HepG2 (cell line): Measurements from ENCODE around the gene WTAP. TPM values are rescaled to one million over a fixed set of nuclear protein-coding genes. Genes with fewer than 3 reads are reported as not detected.

Experiments
- ADNP ChIP-seq: sonication (generic); formaldehyde crosslinking; IDR thresholded peaks from 2 replicates; pipeline ENCODE4 v1.4.0; 2020; ENCODE audit warnings: missing genetic modification reagents
- ARID2 ChIP-seq: sonication (generic); formaldehyde crosslinking; IDR thresholded peaks from 2 replicates; pipeline ENCODE4 v1.8.1; 2022; ENCODE audit warnings: mild to moderate bottlenecking, missing genetic modification reagents, borderline replicate concordance
- BCL6 ChIP-seq: IDR thresholded peaks from 2 replicates; pipeline ENCODE4 v1.6.1; 2016; ENCODE audit warnings: missing genetic modification reagents, missing compliant biosample characterization
- KAT7 ChIP-seq: IDR thresholded peaks from 2 replicates; pipeline ENCODE4 v1.6.1; 2018; ENCODE audit warnings: borderline replicate concordance, missing compliant biosample characterization
- KLF15 ChIP-seq: sonication (generic); formaldehyde crosslinking; IDR thresholded peaks from 2 replicates; pipeline ENCODE4 v1.8.1; 2023; ENCODE audit warnings: borderline replicate concordance, mild to moderate bottlenecking, inconsistent platforms, missing genetic modification reagents, mixed read lengths
- MEIS1 ChIP-seq: sonication (generic); formaldehyde crosslinking; IDR thresholded peaks from 2 replicates; pipeline ENCODE4 v1.9.0; 2021; ENCODE audit warnings: mild to moderate bottlenecking, missing genetic modification reagents, moderate library complexity, borderline replicate concordance
- PCBP1 ChIP-seq: fragments of 200-400 bp; formaldehyde crosslinking; IDR thresholded peaks from 2 replicates; pipeline ENCODE4 v1.6.1; 2017; ENCODE audit warnings: mild to moderate bottlenecking, low read depth, low read length, borderline replicate concordance
- POLR2AphosphoS5 ChIP-seq: IDR thresholded peaks from 2 replicates; pipeline ENCODE4 v1.6.1; 2012; ENCODE audit warnings: low read depth, low read length
- POLR2G ChIP-seq: fragments of 200-400 bp; formaldehyde crosslinking; IDR thresholded peaks from 2 replicates; pipeline ENCODE4 v1.6.1; 2018; ENCODE audit warnings: mild to moderate bottlenecking, low read depth, low read length, moderate library complexity
- REPIN1 ChIP-seq: sonication (generic); formaldehyde crosslinking; IDR thresholded peaks from 2 replicates; pipeline ENCODE4 v1.8.0; 2022; ENCODE audit warnings: missing genetic modification reagents, low read depth, mild to moderate bottlenecking, borderline replicate concordance
- SKI ChIP-seq: fragments of 450-650 bp; IDR thresholded peaks from one replicate; pipeline ENCODE4 v1.6.1; 2018; ENCODE audit warnings: mild to moderate bottlenecking; ENCODE audit not compliant: partially characterized antibody
- TBL1XR1 ChIP-seq: fragments of 150-350 bp; IDR thresholded peaks from 2 replicates; pipeline ENCODE4 v1.6.1; 2014; ENCODE audit warnings: borderline replicate concordance, low read length; ENCODE audit not compliant: partially characterized antibody
- TP53 ChIP-seq: sonication (generic); formaldehyde crosslinking; conservative IDR thresholded peaks from 2 replicates; pipeline ENCODE4 v1.4.0; 2020; ENCODE audit warnings: missing genetic modification reagents
- ZNF224 ChIP-seq: sonication (generic); formaldehyde crosslinking; IDR thresholded peaks from 2 replicates; pipeline ENCODE4 v1.5.0; 2020; ENCODE audit warnings: mild to moderate bottlenecking, missing genetic modification reagents
- ZNF260 ChIP-seq: sonication (generic); formaldehyde crosslinking; IDR thresholded peaks from 2 replicates; pipeline ENCODE4 v1.4.0; 2020; ENCODE audit warnings: missing genetic modification reagents, low read depth, mild to moderate bottlenecking, borderline replicate concordance
- ZNF317 ChIP-seq: sonication (generic); formaldehyde crosslinking; IDR thresholded peaks from 2 replicates; pipeline ENCODE4 v1.5.0; 2020; ENCODE audit warnings: mild to moderate bottlenecking, missing genetic modification reagents
- ZNF614 ChIP-seq: IDR thresholded peaks from 2 replicates; pipeline ENCODE4 v1.6.1; 2018; ENCODE audit warnings: missing biosample characterization, missing genetic modification reagents, inconsistent platforms, borderline replicate concordance
- ZNF7 ChIP-seq: IDR thresholded peaks from 2 replicates; pipeline ENCODE4 v1.6.1; 2016; ENCODE audit warnings: missing biosample characterization, missing genetic modification reagents
- ZSCAN31 ChIP-seq: sonication (generic); formaldehyde crosslinking; IDR thresholded peaks from 2 replicates; pipeline ENCODE4 v1.5.0; 2020; ENCODE audit warnings: low read depth, mild to moderate bottlenecking, missing genetic modification reagents
- polyA plus RNA-seq, 8 experiments: library from polyadenylated mRNA; depleted of rRNA in 3 of 8; stranded (reverse) in 7 of 8; unstranded in 1 of 8; fragments of >200 nt; fragmentation: Illumina TruSeq in 4 of 8; extraction: Trizol in 4 of 8; gene quantifications; 2 replicates each; pipeline versions ENCODE4 v1.2.1 to v1.2.3, GENCODE V29; 2011 to 2016; ENCODE audit warnings: low read depth in 4 of 8, missing spikeins in 1 of 8, mixed read lengths in 1 of 8; ENCODE audit not compliant: insufficient read depth in 1 of 8
- total RNA-seq, 5 experiments: library from RNA; depleted of rRNA; stranded (reverse); fragments of >200 nt; fragmentation: Illumina TruSeq; extraction: Trizol; gene quantifications; 2 replicates each; pipeline ENCODE4 v1.2.3, GENCODE V29; 2016; ENCODE audit warnings: low read depth in 1 of 5
- TF ChIP-seq, protein P1 (sequence below): sonication (generic); formaldehyde crosslinking; IDR thresholded peaks from 2 replicates; pipeline ENCODE4 v1.4.0; 2020; ENCODE audit warnings: missing genetic modification reagents, borderline replicate concordance
- TF ChIP-seq, protein P2 (sequence below): sonication (generic); formaldehyde crosslinking; IDR thresholded peaks from 2 replicates; pipeline ENCODE4 v1.4.0; 2020; ENCODE audit warnings: missing genetic modification reagents, borderline replicate concordance

Gene WTAP
- total and polyA plus RNA-seq, 2 of the 13 experiments (the other 11 are each of a cell fraction or from before 2014, with no cell fraction given) = 31.6 to 167 TPM

DNA sequence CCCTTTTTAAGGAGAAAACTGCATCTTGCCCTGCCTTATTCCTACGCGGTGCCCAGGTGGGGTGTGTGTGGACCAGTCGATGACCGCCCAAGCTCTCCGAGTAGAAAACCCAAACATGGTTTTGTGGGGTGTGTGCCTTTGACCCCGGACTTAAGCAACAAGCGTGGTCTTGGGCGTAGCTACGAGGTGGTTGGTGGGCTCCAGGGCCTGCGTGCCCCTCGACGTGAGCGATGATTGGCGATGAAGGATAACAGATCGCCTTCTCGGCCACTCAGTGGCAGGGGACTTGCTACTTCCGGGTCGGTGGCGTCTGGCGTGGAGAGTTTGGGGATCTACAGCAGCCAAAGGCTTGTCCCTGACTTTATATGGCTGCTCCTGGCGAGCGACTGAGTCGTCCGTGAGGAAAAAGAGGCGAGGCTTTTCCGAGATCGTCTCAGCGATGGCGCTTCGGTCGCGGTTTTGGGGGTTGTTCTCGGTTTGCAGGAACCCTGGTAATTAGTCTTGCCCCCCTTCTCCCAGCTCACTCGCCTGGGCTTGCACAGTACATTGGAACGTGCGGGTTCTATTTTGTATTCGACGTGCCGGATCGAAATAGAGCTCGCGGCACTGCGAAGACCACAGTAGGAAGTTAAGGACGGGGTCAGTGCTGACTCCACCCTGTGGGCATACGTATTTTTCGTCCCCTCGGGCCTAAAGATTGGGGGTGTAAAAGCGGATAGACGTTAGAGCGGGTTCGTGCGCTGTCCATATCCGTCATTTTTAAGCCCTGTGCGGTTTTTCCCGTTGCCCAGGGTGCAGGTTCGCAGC lies 63.0 kb downstream of the WTAP start, which contains the start of gene MRPL18 (continued):
- TF ChIP-seq, protein P1, sequence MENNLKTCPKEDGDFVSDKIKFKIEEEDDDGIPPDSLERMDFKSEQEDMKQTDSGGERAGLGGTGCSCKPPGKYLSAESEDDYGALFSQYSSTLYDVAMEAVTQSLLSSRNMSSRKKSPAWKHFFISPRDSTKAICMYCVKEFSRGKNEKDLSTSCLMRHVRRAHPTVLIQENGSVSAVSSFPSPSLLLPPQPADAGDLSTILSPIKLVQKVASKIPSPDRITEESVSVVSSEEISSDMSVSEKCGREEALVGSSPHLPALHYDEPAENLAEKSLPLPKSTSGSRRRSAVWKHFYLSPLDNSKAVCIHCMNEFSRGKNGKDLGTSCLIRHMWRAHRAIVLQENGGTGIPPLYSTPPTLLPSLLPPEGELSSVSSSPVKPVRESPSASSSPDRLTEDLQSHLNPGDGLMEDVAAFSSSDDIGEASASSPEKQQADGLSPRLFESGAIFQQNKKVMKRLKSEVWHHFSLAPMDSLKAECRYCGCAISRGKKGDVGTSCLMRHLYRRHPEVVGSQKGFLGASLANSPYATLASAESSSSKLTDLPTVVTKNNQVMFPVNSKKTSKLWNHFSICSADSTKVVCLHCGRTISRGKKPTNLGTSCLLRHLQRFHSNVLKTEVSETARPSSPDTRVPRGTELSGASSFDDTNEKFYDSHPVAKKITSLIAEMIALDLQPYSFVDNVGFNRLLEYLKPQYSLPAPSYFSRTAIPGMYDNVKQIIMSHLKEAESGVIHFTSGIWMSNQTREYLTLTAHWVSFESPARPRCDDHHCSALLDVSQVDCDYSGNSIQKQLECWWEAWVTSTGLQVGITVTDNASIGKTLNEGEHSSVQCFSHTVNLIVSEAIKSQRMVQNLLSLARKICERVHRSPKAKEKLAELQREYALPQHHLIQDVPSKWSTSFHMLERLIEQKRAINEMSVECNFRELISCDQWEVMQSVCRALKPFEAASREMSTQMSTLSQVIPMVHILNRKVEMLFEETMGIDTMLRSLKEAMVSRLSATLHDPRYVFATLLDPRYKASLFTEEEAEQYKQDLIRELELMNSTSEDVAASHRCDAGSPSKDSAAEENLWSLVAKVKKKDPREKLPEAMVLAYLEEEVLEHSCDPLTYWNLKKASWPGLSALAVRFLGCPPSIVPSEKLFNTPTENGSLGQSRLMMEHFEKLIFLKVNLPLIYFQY = 0 out of 2 replicates have a peak, but pooled peaks have one; percentile 32
- TF ChIP-seq KLF15 = no peak; the same call in 1 of the 2 replicates
- TF ChIP-seq TBL1XR1 = peak; percentile 9
- no peak; the same call in 1 of the 2 replicates for TF ChIP-seq ZSCAN31
- TF ChIP-seq BCL6 = 0 out of 2 replicates have a peak, but pooled peaks have one; percentile 8
- TF ChIP-seq, protein P2, sequence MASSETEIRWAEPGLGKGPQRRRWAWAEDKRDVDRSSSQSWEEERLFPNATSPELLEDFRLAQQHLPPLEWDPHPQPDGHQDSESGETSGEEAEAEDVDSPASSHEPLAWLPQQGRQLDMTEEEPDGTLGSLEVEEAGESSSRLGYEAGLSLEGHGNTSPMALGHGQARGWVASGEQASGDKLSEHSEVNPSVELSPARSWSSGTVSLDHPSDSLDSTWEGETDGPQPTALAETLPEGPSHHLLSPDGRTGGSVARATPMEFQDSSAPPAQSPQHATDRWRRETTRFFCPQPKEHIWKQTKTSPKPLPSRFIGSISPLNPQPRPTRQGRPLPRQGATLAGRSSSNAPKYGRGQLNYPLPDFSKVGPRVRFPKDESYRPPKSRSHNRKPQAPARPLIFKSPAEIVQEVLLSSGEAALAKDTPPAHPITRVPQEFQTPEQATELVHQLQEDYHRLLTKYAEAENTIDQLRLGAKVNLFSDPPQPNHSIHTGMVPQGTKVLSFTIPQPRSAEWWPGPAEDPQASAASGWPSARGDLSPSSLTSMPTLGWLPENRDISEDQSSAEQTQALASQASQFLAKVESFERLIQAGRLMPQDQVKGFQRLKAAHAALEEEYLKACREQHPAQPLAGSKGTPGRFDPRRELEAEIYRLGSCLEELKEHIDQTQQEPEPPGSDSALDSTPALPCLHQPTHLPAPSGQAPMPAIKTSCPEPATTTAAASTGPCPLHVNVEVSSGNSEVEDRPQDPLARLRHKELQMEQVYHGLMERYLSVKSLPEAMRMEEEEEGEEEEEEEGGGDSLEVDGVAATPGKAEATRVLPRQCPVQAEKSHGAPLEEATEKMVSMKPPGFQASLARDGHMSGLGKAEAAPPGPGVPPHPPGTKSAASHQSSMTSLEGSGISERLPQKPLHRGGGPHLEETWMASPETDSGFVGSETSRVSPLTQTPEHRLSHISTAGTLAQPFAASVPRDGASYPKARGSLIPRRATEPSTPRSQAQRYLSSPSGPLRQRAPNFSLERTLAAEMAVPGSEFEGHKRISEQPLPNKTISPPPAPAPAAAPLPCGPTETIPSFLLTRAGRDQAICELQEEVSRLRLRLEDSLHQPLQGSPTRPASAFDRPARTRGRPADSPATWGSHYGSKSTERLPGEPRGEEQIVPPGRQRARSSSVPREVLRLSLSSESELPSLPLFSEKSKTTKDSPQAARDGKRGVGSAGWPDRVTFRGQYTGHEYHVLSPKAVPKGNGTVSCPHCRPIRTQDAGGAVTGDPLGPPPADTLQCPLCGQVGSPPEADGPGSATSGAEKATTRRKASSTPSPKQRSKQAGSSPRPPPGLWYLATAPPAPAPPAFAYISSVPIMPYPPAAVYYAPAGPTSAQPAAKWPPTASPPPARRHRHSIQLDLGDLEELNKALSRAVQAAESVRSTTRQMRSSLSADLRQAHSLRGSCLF = no peak
- no peak for TF ChIP-seq ZNF317
- TF ChIP-seq REPIN1 (CRISPR knock-in tag) = peak; percentile 9; the same call in 1 of the 2 replicates
- peak; percentile 68; the same call in 1 of the 2 replicates for TF ChIP-seq ZNF224
- TF ChIP-seq ZNF614 (CRISPR knock-in tag) = peak; percentile 72; the same call in 1 of the 2 replicates
- TF ChIP-seq KAT7 = 0 out of 2 replicates have a peak, but pooled peaks have one; percentile 46
- no peak for TF ChIP-seq ZNF260 (CRISPR knock-in tag)
- TF ChIP-seq ZNF7 = no peak
- peak; percentile 6; the same call in 1 of the 2 replicates for TF ChIP-seq MEIS1 (CRISPR knock-in tag)
- TF ChIP-seq POLR2G = peak; percentile 82
- TF ChIP-seq PCBP1 = peak; percentile 96
- peak; percentile 30 for TF ChIP-seq SKI
- TF ChIP-seq ARID2 (CRISPR knock-in tag) = no peak
- TF ChIP-seq TP53 = 0 out of 2 replicates have a peak, but pooled peaks have one; percentile 75
- TF ChIP-seq POLR2AphosphoS5 = peak; percentile 95
- no peak for TF ChIP-seq ADNP (CRISPR knock-in tag)
